Bronchial epithelial cell (primary cell): ENCODE data around the gene ARHGAP28. TPM values are rescaled to one million over a fixed set of nuclear protein-coding genes. Genes with fewer than 3 reads are reported as not detected.

Experiments used
- DNase-seq: peaks from one replicate; pipeline ENCODE4 v3.0.0-alpha.2; 2010; ENCODE audit warnings: low read depth
- FAIRE-seq: peaks from 2 replicates; lab custom pipeline; 2011; peaks lifted over from hg19 to GRCh38; lab: Jason Lieb, UNC
- H3K27me3 ChIP-seq: 2 replicates; pipeline ENCODE4 v1.5.1; 2011; ENCODE audit warnings: low read length; ENCODE audit not compliant: control insufficient read depth, insufficient read depth
- H3K36me3 ChIP-seq: 2 replicates; pipeline ENCODE4 v1.5.1; 2011; ENCODE audit warnings: low read length; ENCODE audit not compliant: control insufficient read depth, insufficient read depth
- H3K4me3 ChIP-seq: 2 replicates; pipeline ENCODE4 v1.5.1; 2011; ENCODE audit warnings: mild to moderate bottlenecking, low read depth, low read length, control low read depth
- total RNA-seq: library from RNA; depleted of rRNA; stranded (reverse); fragments of >200 nt; gene quantifications from 2 replicates; pipeline ENCODE4 v1.2.1, GENCODE V29; 2014
- TF ChIP-seq, protein P1 (sequence below): IDR thresholded peaks from 2 replicates; pipeline ENCODE4 v1.5.1; 2011; ENCODE audit warnings: mild to moderate bottlenecking, moderate library complexity, low read length, control low read depth, inconsistent platforms; ENCODE audit not compliant: insufficient read depth, severe bottlenecking

Gene ARHGAP28
- total RNA-seq, 1 donor from 2014 or later = 0.26 TPM

DNA sequence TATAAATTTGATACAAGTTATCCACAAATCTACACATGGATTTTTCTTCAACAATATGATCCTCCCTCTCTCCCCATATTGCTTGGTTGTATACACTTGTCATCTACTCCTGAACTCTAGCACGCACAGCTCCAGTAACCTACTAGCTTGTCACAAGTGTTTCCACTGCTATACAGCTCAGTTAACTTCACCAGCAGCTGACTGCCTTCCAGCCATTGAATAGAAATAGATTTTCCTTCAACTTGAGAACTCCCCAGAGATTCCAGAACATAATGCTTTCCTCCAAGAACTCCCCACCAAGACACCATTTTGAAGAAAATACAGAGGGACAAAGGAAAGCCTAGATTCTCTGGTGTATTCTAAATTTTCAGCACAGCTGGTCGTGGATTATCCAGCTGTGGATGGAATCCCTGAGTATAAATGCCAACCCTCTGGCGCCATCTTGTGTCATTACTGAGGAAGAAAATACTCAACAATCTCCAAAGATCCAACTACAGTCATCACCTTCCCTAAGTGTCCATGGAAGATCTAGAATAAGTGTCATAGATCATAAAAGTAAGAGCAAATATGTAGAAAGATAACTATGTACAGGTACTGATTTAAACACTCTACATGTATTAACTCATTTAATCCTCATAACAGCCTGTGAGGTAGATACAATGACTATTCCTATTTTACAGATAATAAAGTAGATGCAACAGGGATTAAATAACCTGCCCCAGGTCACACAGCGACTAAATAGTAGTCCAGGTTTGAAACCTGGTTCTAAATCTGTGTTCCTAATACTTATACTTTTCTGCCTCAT lies 156.7 kb downstream of the ARHGAP28 start:
- DNase-seq (peak; percentile 40), FAIRE-seq (no peak)
- H3K27me3 ChIP-seq = no peaks in the 10 kb centered on the region

DNA sequence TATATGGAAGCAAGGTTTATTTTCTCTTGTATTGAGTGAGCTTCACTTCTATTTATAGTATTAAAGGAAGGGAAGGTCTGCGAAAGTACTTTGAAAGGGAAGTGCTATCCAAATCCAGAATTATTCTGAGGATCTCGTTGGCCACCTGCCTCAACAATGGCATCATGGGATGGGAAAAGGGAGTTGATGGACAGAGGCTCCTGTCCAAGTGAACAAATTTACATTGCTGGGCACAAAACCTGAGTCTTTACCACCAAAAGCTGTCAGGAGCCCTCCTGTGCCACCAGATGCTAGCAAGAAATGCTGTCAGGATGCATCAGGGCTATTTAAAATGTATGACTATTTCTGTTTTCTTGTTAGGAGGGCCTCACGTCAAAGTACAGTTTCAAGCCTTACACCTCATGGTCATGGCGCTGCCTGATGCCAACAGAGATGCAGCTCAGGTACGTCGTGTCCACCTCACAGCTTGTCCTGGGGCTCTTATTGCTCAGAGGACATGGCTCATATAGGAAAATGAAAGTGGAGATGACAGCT lies 157.3 kb downstream of the ARHGAP28 start:
- no peaks in the 10 kb centered on the region for H3K27me3 ChIP-seq
- no peaks in the 10 kb centered on the region for H3K36me3 ChIP-seq
- no peak for DNase-seq
- FAIRE-seq = no peak
- no peak overlapping the region for H3K4me3 ChIP-seq
- TF ChIP-seq, protein P1, sequence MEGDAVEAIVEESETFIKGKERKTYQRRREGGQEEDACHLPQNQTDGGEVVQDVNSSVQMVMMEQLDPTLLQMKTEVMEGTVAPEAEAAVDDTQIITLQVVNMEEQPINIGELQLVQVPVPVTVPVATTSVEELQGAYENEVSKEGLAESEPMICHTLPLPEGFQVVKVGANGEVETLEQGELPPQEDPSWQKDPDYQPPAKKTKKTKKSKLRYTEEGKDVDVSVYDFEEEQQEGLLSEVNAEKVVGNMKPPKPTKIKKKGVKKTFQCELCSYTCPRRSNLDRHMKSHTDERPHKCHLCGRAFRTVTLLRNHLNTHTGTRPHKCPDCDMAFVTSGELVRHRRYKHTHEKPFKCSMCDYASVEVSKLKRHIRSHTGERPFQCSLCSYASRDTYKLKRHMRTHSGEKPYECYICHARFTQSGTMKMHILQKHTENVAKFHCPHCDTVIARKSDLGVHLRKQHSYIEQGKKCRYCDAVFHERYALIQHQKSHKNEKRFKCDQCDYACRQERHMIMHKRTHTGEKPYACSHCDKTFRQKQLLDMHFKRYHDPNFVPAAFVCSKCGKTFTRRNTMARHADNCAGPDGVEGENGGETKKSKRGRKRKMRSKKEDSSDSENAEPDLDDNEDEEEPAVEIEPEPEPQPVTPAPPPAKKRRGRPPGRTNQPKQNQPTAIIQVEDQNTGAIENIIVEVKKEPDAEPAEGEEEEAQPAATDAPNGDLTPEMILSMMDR = no peak

More for the DNA sequence above, 156.7 kb downstream of the ARHGAP28 start:
- Histone ChIP-seq H3K36me3 (no peaks in the 10 kb centered on the region), H3K4me3 (no peak overlapping the region)
- TF ChIP-seq, protein P1 = peak; percentile 58

- DNase-seq = peak; percentile 51
- no peak for FAIRE-seq
- Histone ChIP-seq H3K4me3 (no peak overlapping the region), H3K27me3 (no peaks in the 10 kb centered on the region), H3K36me3 (no peaks in the 10 kb centered on the region)
- TF ChIP-seq, protein P1 = no peak
Observed at GRCh38 chr18:6891788-6892187, 162.3 kb downstream of the ARHGAP28 start.

GRCh38 chr18:6901286-6901926 lies 171.9 kb downstream of the ARHGAP28 start:
- FAIRE-seq = no peak
- Histone ChIP-seq H3K4me3 (no peak overlapping the region), H3K27me3 (no peaks in the 10 kb centered on the region), H3K36me3 (no peaks in the 10 kb centered on the region)
- TF ChIP-seq, protein P1 = no peak
- no peak for DNase-seq

- no peak for FAIRE-seq
- Histone ChIP-seq H3K4me3 (no peak overlapping the region), H3K27me3 (no peaks in the 10 kb centered on the region), H3K36me3 (no peaks in the 10 kb centered on the region)
- TF ChIP-seq, protein P1 = no peak
- DNase-seq = peak; percentile 51
Observed at GRCh38 chr18:6917072-6917471, 187.6 kb downstream of the ARHGAP28 start.
